HL-60 (cell line): ENCODE data around the gene IST1.

Source experiments
- GABPA ChIP-seq: IDR thresholded peaks from 2 replicates; pipeline ENCODE4 v1.6.1; 2012; ENCODE audit warnings: low read depth
- POLR2AphosphoS5 ChIP-seq: IDR thresholded peaks from 2 replicates; pipeline ENCODE4 v1.6.1; 2012; ENCODE audit warnings: low read depth
- TF ChIP-seq, protein P1 (sequence below): IDR thresholded peaks from one replicate; pipeline ENCODE4 v1.5.1; 2011; ENCODE audit warnings: low read length, control low read depth, inconsistent platforms; ENCODE audit not compliant: insufficient read depth
- TF ChIP-seq, protein P2 (sequence below): IDR thresholded peaks from 2 replicates; pipeline ENCODE4 v1.6.1; 2012; ENCODE audit warnings: low read depth; ENCODE audit not compliant: insufficient replicate concordance

DNA sequence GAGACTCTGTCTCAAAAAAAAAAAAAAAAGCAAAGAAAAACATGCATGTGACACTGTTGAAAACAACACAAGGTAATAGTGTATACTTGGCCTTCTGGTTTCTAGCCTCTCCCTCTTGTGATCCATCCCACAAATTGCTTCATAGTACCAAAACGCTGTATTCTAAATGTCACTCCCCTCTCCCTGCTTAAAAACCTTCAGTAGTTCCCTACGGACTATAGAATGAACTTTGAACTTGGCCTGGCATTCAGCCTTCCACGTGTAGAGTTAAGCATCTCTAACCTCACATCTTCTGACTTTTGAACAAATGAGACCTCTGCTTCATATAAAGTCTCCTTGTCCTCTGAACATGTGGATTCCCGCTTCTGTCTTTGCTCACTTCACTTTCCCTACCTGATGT, 16.4 kb upstream of the IST1 start:
- TF ChIP-seq, protein P1, sequence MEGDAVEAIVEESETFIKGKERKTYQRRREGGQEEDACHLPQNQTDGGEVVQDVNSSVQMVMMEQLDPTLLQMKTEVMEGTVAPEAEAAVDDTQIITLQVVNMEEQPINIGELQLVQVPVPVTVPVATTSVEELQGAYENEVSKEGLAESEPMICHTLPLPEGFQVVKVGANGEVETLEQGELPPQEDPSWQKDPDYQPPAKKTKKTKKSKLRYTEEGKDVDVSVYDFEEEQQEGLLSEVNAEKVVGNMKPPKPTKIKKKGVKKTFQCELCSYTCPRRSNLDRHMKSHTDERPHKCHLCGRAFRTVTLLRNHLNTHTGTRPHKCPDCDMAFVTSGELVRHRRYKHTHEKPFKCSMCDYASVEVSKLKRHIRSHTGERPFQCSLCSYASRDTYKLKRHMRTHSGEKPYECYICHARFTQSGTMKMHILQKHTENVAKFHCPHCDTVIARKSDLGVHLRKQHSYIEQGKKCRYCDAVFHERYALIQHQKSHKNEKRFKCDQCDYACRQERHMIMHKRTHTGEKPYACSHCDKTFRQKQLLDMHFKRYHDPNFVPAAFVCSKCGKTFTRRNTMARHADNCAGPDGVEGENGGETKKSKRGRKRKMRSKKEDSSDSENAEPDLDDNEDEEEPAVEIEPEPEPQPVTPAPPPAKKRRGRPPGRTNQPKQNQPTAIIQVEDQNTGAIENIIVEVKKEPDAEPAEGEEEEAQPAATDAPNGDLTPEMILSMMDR = no peak
- TF ChIP-seq POLR2AphosphoS5 (no peak), GABPA (no peak)
- TF ChIP-seq, protein P2, sequence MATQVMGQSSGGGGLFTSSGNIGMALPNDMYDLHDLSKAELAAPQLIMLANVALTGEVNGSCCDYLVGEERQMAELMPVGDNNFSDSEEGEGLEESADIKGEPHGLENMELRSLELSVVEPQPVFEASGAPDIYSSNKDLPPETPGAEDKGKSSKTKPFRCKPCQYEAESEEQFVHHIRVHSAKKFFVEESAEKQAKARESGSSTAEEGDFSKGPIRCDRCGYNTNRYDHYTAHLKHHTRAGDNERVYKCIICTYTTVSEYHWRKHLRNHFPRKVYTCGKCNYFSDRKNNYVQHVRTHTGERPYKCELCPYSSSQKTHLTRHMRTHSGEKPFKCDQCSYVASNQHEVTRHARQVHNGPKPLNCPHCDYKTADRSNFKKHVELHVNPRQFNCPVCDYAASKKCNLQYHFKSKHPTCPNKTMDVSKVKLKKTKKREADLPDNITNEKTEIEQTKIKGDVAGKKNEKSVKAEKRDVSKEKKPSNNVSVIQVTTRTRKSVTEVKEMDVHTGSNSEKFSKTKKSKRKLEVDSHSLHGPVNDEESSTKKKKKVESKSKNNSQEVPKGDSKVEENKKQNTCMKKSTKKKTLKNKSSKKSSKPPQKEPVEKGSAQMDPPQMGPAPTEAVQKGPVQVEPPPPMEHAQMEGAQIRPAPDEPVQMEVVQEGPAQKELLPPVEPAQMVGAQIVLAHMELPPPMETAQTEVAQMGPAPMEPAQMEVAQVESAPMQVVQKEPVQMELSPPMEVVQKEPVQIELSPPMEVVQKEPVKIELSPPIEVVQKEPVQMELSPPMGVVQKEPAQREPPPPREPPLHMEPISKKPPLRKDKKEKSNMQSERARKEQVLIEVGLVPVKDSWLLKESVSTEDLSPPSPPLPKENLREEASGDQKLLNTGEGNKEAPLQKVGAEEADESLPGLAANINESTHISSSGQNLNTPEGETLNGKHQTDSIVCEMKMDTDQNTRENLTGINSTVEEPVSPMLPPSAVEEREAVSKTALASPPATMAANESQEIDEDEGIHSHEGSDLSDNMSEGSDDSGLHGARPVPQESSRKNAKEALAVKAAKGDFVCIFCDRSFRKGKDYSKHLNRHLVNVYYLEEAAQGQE = no peak
